ENCODE measurements around the gene SGPP2.

DNA sequence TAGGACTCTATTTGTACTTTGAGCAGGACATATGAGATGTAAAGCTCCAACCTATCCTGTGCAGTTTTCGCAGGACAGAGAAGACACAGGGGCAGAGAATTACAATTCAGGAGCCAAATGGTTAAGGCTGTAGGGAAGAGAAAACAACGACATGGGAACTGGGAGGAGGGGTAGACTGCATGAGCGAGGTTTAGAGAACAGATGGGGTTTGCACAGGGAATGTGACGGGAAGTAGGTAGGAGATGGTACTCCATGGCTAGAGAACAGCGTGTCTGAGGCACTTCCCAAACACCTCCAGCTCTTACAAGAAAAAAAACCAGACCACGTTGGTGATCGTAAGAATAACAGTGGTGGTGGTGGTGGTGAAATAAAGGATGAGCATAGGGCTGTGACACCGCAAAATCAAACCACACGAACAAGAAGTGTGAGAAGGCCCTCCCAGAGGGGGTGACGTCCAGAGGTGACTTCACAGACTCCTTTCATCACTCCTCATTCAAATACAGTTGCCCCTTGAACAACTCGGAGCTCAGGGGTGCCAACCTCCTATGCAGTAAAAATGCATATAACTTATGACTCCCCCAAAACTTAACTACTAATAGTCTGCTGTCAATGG lies 138.9 kb downstream of the SGPP2 start:
- TF ChIP-seq, protein P1, sequence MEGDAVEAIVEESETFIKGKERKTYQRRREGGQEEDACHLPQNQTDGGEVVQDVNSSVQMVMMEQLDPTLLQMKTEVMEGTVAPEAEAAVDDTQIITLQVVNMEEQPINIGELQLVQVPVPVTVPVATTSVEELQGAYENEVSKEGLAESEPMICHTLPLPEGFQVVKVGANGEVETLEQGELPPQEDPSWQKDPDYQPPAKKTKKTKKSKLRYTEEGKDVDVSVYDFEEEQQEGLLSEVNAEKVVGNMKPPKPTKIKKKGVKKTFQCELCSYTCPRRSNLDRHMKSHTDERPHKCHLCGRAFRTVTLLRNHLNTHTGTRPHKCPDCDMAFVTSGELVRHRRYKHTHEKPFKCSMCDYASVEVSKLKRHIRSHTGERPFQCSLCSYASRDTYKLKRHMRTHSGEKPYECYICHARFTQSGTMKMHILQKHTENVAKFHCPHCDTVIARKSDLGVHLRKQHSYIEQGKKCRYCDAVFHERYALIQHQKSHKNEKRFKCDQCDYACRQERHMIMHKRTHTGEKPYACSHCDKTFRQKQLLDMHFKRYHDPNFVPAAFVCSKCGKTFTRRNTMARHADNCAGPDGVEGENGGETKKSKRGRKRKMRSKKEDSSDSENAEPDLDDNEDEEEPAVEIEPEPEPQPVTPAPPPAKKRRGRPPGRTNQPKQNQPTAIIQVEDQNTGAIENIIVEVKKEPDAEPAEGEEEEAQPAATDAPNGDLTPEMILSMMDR (IDR thresholded peaks at IDR 0.05) = no peak
- no peak for TF ChIP-seq POLR2A (IDR thresholded peaks at IDR 0.05)
